ENCODE measurements around the gene PLD6.
A peak's percentile ranks its signal among the peaks of the same experiment; 100 is the strongest.

DNA sequence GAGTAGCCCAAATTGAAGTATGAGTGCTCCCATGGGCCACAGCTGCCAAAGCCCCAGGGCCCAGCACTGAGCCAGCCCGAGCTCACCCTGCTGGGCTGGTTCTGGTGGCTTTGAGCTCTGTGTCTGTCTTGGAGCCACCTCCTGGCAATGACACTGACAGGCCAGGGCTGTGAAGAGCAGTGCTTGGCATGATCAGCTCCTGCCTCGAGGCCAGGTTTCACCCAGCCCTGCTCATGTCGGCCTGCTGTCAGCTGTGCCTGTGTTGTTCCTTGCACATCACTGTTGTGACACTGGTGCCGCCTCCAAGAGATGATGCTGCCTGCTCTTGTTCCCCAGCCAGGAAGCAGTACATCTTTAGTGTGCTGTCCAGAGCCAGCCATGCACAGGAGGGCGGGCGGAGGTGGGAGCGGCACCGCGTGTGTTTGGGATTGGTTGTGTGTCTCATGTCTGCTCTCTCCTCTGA lies 26.0 kb downstream of the PLD6 start:
- TF ChIP-seq POLR2A (IDR thresholded peaks at IDR 0.05): no peak
- TF ChIP-seq, protein P1, sequence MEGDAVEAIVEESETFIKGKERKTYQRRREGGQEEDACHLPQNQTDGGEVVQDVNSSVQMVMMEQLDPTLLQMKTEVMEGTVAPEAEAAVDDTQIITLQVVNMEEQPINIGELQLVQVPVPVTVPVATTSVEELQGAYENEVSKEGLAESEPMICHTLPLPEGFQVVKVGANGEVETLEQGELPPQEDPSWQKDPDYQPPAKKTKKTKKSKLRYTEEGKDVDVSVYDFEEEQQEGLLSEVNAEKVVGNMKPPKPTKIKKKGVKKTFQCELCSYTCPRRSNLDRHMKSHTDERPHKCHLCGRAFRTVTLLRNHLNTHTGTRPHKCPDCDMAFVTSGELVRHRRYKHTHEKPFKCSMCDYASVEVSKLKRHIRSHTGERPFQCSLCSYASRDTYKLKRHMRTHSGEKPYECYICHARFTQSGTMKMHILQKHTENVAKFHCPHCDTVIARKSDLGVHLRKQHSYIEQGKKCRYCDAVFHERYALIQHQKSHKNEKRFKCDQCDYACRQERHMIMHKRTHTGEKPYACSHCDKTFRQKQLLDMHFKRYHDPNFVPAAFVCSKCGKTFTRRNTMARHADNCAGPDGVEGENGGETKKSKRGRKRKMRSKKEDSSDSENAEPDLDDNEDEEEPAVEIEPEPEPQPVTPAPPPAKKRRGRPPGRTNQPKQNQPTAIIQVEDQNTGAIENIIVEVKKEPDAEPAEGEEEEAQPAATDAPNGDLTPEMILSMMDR (IDR thresholded peaks at IDR 0.05): no peak
- peak; percentile 75 for TF ChIP-seq POLR2AphosphoS5 (IDR thresholded peaks at IDR 0.05)

All from prostate gland (tissue), 2 donors.